PC-9 (cell line): Measurements from ENCODE around the gene P2RX7. TPM values are rescaled to one million over a fixed set of nuclear protein-coding genes. Genes with fewer than 3 reads are reported as not detected.
"Not testable (repeated sequence)": the region's sequence is repeated elsewhere in the genome, so short reads cannot be mapped to it uniquely, and the experiment has no call there.

ENCODE experiments used
- BruUV-seq: library from RNA; stranded (reverse); fragments of 400-500 nt; replicated peaks from 2 replicates; lab custom pipeline; 2021; lab: Mats Ljungman, UMichigan
- CTCF ChIA-PET: fragments of 300-600 bp; sonication (Branson Sonifier 250); formaldehyde crosslinking; loops from one replicate; lab custom pipeline; 2022; ENCODE audit warnings: antibody characterized with exemption; lab: Charles Lee
- POLR2A ChIA-PET: fragments of 300-600 bp; sonication (Branson Sonifier 250); formaldehyde crosslinking; loops from one replicate; lab custom pipeline; 2022; ENCODE audit warnings: antibody characterized with exemption; ENCODE audit not compliant: unreplicated experiment; lab: Charles Lee
- DNase-seq, 2 experiments: peaks; one replicate each; pipeline versions ENCODE4 v3.0.0 to v3.0.0-alpha.2; 2015 to 2022; ENCODE audit warnings: mixed read lengths in 1 of 2
- H2AFZ ChIP-seq: fragments of 200-600 bp; sonication (generic); 2 replicates; pipeline ENCODE4 v1.8.1; 2017; ENCODE audit warnings: antibody characterized with exemption
- H3F3A ChIP-seq: fragments of 200-600 bp; sonication (generic); 2 replicates; pipeline ENCODE4 v1.8.1; 2017; ENCODE audit warnings: antibody characterized with exemption, mild to moderate bottlenecking, low read depth; ENCODE audit not compliant: insufficient read depth
- H3K27ac ChIP-seq: fragments of 200-600 bp; sonication (generic); 2 replicates; pipeline ENCODE4 v1.6.1; 2016; ENCODE audit warnings: mixed run types
- H3K27me3 ChIP-seq: fragments of 200-600 bp; sonication (generic); 2 replicates; pipeline ENCODE4 v1.6.1; 2016; ENCODE audit warnings: low read depth, mixed run types; ENCODE audit not compliant: insufficient read depth
- H3K36me3 ChIP-seq: fragments of 200-600 bp; sonication (generic); 2 replicates; pipeline ENCODE4 v1.6.1; 2016; ENCODE audit warnings: low read depth, mixed run types
- H3K4me1 ChIP-seq: fragments of 200-600 bp; sonication (generic); replicated peaks from 2 replicates; pipeline ENCODE4 v1.6.1; 2016; ENCODE audit warnings: mixed run types; ENCODE audit not compliant: insufficient read depth
- H3K4me2 ChIP-seq: fragments of 200-600 bp; sonication (generic); 2 replicates; pipeline ENCODE4 v1.6.1; 2017; ENCODE audit warnings: mixed run types
- H3K4me3 ChIP-seq: fragments of 200-600 bp; sonication (generic); 2 replicates; pipeline ENCODE4 v1.6.1; 2016; ENCODE audit warnings: mixed run types
- H3K79me2 ChIP-seq: fragments of 200-600 bp; sonication (generic); 2 replicates; pipeline ENCODE4 v1.6.1; 2017; ENCODE audit warnings: low read depth, mixed run types
- H3K9me2 ChIP-seq: fragments of 200-600 bp; sonication (generic); 2 replicates; pipeline ENCODE4 v1.8.1; 2017; ENCODE audit warnings: mild to moderate bottlenecking; ENCODE audit not compliant: insufficient read depth
- H3K9me3 ChIP-seq: fragments of 200-600 bp; sonication (generic); 2 replicates; pipeline ENCODE4 v1.8.1; 2016; ENCODE audit warnings: low read depth; ENCODE audit not compliant: insufficient read depth
- H4K20me1 ChIP-seq: fragments of 200-600 bp; sonication (generic); 2 replicates; pipeline ENCODE4 v1.8.1; 2017; ENCODE audit not compliant: insufficient read depth
- CTCF ChIP-seq: fragments of 200-600 bp; sonication (generic); conservative IDR thresholded peaks from 2 replicates; pipeline ENCODE4 v1.6.1; 2017; ENCODE audit warnings: mixed run types, antibody characterized with exemption, mild to moderate bottlenecking, moderate library complexity
- EZH2 ChIP-seq: fragments of 200-600 bp; sonication (generic); IDR thresholded peaks from 2 replicates; pipeline ENCODE4 v1.8.0; 2017; ENCODE audit warnings: antibody characterized with exemption, low read depth
- intact Hi-C: fragments of 100-400 bp; cut with micrococcal nuclease; formaldehyde crosslinking; loops from one replicate; pipeline ENCODE4 v1.10.0; 2022; ENCODE audit not compliant: unreplicated experiment
- total RNA-seq: library from RNA; stranded (reverse); gene quantifications from 2 replicates; pipeline ENCODE4 v1.2.3, GENCODE V29; 2021

P2RX7 gene
- total RNA-seq, 1 experiment from 2014 or later, result 3.2 TPM

DNA sequence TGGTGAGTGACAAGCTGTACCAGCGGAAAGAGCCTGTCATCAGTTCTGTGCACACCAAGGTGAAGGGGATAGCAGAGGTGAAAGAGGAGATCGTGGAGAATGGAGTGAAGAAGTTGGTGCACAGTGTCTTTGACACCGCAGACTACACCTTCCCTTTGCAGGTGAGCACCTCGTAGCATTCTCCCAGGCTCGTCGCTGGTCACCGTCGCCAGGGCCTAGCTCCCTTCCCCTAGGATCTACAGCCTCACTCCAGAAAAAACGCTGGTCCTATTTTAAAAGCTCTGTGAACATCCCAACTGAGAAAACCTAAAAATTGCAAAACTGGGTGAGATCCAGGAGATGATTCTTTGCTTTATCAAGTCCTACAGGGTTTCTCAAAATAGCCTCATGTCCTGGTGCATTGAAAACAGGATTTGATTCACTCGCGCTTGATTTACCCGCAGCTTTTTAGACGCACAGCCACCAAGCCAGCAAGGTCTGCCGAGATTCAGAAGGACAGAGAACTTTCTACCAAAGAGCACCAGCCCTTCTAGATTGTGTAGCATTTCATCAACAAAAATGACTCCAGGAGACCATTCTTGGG, 22.2 kb downstream of the P2RX7 start:
- Histone ChIP-seq H2AFZ (no peak overlapping the region), H3K4me2 (no peak overlapping the region), H3K27ac (no peak overlapping the region), H3K4me3 (no peak overlapping the region), H3F3A (no peaks in the 10 kb centered on the region), H3K9me2 (no peaks in the 10 kb centered on the region), H3K36me3 (no peaks in the 10 kb centered on the region), H3K79me2 (no peaks in the 10 kb centered on the region), H4K20me1 (no peaks in the 10 kb centered on the region), H3K27me3 (no peaks in the 10 kb centered on the region), H3K4me1 (no peaks in the 10 kb centered on the region), H3K9me3 (no peaks in the 10 kb centered on the region)
- DNase-seq, result no peak
- POLR2A ChIA-PET, result no interaction called here
- BruUV-seq, result no TSS peak
- TF ChIP-seq EZH2 (no peak), CTCF (no peak)
- CTCF ChIA-PET, result no interaction called here
- intact Hi-C loops, result no loop called here

DNA sequence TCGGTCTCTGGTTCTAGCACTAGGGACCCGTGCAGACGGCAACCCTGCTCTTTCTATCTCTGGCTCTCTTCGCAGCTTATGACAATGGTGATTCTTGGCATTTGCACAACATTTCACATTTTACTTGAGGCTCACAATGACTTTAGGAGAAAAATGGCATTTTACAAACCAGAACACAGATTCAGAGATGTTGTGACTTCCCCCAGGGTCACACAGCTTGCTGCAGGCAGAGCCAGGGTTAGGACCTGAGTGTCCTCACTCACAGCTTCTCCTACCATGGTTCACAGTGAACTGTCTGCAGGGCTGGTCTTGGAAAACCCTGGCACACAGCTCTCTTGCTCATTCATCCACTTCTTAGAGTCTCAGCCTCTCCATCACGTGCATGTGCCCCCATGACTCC, 23.7 kb downstream of the P2RX7 start:
- Histone ChIP-seq H3F3A (no peaks in the 10 kb centered on the region), H3K4me1 (no peaks in the 10 kb centered on the region), H3K9me2 (no peaks in the 10 kb centered on the region), H2AFZ (no peak overlapping the region), H3K4me3 (no peak overlapping the region), H3K36me3 (no peaks in the 10 kb centered on the region), H3K79me2 (no peaks in the 10 kb centered on the region), H3K9me3 (no peaks in the 10 kb centered on the region), H3K4me2 (no peak overlapping the region), H3K27me3 (no peaks in the 10 kb centered on the region), H4K20me1 (no peaks in the 10 kb centered on the region), H3K27ac (no peak overlapping the region)
- intact Hi-C loops, result no loop called here
- no TSS peak for BruUV-seq
- ChIA-PET POLR2A (interaction anchor here (0.6 kb wide), 1 partner anchor 922 kb away, joined by 3 read pairs; no protein-coding TSS in a partner anchor), CTCF (no interaction called here)
- TF ChIP-seq CTCF, result no peak
- TF ChIP-seq EZH2, result no peak
- DNase-seq, result no peak

- H3K9me2 ChIP-seq, result no peaks in the 10 kb centered on the region
- TF ChIP-seq CTCF (no peak), EZH2 (no peak)
- no peak overlapping the region for H3K4me3 ChIP-seq
- CTCF ChIA-PET, result interaction anchor here (0.6 kb wide), 1 partner anchor 772 kb away, joined by 10 read pairs; no protein-coding TSS in a partner anchor
- DNase-seq, result no peak
- H2AFZ ChIP-seq, result no peak overlapping the region
- no peak overlapping the region for H3K27ac ChIP-seq
- POLR2A ChIA-PET, result no interaction called here
- H3K79me2 ChIP-seq, result no peaks in the 10 kb centered on the region
- no peaks in the 10 kb centered on the region for H3K36me3 ChIP-seq
- BruUV-seq, result no TSS peak
- no peaks in the 10 kb centered on the region for H3K4me1 ChIP-seq
- H3K4me2 ChIP-seq, result no peak overlapping the region
- no peaks in the 10 kb centered on the region for H3K27me3 ChIP-seq
- no peaks in the 10 kb centered on the region for H3K9me3 ChIP-seq
- intact Hi-C loops, result no loop called here
- no peaks in the 10 kb centered on the region for H4K20me1 ChIP-seq
- H3F3A ChIP-seq, result no peaks in the 10 kb centered on the region
Measured at GRCh38 chr12:121158085-121158484, 25.4 kb downstream of the P2RX7 start.

DNA sequence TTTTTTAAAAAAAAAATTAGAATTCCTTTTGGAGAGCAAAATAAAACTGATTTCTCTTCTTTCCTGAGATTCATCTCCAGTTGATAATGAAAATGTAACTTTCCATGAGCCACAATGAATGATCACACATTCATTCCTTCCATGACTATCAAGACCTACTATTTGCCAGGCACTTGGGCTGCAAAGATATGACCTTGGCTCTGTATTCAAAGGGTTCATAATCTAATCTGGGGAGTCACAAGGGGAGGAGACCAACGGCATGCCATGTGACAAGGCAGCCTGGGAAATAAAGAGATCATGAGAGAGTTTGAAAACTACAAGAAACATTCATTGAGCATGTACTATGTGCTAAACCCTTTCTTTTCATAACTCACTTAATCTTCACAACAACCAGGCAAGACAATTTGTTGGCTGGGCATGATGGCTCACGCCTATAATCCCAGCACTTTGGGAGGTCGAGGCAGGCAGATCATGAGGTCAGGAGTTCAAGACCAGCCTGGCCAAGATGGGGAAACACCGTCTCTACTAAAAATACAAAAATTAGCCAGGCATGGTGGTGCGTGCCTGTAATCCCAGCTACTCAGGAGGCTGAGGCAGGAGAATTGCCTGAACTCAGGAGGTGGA, 26.2 kb downstream of the P2RX7 start:
- H3K9me2 ChIP-seq, H4K20me1 ChIP-seq, H3K4me3 ChIP-seq, H3K4me1 ChIP-seq, H3K27ac ChIP-seq, H2AFZ ChIP-seq, H3K36me3 ChIP-seq, H3K27me3 ChIP-seq, intact Hi-C loops, BruUV-seq, H3F3A ChIP-seq, H3K4me2 ChIP-seq, DNase-seq, H3K9me3 ChIP-seq, H3K79me2 ChIP-seq: not testable (repeated sequence)
- POLR2A ChIA-PET, result interaction anchor here (0.6 kb wide), 1 partner anchor 10 kb away, joined by 37 read pairs; no protein-coding TSS in a partner anchor
- CTCF ChIA-PET, result interaction anchor here (0.6 to 0.7 kb wide), 3 partner anchors 17 to 772 kb away, joined by 7 to 10 read pairs (median 10); no protein-coding TSS in a partner anchor
